Activated CD4-positive, alpha-beta T cell treated with anti-CD3 and anti-CD28 coated beads, Interleukin-2, amount 50 U/mL, for 4 hours (primary cell): ENCODE results near the gene SEC11A.

ENCODE experiments used
- DNase-seq, 2 experiments: peaks; one replicate each; pipeline ENCODE4 v3.0.0-alpha.2; 2020

SEC11A gene

DNA sequence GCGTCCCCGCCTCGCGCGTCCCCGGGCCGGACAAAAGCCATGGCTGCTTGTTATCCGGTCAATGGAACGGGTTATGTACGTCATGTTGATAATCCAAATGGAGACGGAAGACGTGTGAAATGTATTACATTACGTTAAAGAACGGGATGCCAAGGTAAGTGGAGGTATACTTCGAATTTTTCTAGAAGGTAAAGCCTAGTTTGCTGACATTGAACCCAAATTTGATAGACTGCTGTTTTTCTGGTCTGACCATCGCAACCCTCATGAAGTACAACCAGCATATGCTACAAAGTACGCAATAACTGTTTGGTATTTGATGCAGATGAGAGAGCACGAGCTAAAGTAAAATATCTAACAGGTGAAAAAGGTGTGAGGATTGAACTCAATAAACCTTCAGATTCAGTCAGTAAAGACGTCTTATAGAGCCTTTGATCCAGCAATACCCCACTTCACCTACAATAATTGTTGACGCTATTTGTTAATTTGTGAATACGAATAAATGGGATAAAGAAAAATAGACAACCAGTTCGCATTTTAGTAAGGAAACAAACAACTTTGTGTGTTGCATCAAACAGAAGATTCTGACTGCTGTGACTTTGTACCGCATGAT is 81.6 kb downstream of the SEC11A start:
- no peak for DNase-seq

DNA sequence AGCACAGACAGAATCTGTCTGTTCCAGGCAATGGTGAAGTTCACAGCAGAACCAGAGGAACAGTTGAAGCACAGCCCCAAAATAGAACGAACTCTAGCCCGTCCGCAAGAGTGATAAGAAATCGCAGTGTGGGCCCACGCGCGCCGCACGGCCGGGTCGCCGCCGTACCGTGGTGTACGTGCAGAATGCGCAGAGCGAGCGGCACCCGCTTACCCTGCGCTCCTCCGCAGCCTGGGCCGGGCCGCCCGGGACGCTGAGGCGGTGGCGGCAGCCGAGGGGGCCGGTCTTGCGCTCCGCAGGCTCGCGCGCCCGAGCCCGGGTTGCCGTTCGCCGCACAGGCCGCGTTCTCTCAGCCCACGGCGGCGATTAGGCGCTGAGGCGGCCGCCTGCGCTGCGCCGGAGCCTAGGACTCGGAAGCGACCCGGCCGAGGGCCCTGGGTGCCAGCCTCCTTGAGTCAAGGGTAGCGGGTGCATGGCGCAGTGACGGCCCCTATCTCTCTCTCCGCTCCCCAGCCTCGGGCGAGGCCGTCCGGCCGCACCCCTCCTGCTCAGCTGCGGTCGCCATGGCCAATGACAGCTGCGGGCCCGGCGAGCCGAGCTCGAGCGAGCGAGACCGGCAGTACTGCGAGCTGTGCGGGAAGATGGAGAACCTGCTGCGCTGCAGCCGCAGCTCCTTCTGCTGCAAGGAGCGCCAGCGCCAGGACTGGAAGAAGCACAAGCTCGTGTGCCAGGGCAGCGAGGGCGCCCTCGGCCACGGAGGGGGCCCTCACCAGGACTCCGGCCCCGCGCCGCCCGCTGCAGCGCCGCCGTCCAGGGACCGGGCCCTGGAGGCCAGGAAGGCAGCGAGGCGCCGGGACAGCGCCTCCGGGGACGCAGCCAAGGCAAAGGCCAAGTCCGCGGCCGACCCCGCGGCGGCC is 82.4 kb downstream of the SEC11A start:
- DNase-seq = peak; percentile 63 to 67

DNA sequence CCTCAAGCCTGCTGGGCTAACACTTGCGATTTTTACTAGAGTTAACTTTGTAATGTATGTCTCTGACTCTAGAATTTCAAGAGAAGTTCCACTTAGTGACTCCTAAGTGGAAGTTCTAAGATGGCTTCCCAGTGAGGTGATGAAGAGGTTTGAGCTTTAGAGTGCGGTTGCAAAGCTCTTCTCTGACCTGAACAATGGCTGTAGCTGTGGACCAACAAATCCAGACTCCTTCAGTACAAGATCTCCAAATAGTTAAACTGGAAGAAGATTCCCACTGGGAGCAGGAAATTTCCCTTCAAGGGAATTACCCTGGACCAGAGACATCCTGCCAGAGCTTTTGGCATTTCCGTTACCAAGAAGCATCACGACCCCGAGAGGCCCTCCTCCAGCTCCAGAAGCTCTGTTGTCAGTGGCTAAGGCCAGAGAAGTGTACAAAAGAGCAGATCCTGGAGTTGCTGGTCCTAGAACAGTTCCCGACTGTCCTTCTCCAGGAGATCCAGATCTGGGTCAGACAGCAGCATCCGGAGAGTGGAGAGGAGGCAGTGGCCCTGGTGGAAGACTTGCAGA is 84.2 kb downstream of the SEC11A start:
- no peak for DNase-seq

DNA sequence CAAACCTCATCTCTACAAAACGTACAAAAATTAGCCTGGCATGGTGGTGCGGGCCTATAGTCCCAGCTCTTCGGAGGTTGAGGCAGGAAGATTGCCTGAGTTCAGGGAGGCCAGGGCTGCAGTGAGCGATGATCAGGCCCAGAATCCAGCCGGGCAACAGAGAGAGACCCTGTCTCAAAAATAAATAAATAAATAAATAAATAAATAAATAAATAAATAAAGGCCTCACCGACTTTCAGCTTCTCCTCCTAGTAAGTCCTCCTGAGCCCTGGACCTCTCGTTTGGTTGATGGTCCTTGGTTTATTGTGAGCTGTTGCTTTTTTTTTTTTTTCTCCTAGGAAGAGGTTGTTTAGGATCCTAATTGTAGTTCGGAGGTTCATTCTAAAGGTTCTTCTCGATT is 86.9 kb downstream of the SEC11A start:
- DNase-seq = no peak

DNA sequence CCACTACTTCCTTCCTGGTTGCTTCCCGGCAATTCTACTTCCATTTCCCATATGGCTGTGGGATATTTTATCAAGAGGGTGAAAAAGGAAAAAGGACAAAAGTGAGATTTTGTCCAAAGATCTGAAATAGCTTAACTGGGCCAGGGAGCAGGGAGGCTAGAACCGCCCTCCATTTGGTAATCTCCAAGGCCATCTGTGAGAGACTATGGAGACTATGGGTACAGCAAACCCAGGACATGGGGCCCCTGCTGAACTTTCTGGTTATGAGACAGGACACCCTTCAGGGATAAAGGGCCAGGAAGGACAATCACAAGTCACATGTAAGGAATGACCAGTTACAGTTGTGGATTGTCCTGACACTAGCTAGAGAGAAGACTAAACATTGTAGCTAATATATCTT is 90.8 kb downstream of the SEC11A start:
- no peak for DNase-seq

DNA sequence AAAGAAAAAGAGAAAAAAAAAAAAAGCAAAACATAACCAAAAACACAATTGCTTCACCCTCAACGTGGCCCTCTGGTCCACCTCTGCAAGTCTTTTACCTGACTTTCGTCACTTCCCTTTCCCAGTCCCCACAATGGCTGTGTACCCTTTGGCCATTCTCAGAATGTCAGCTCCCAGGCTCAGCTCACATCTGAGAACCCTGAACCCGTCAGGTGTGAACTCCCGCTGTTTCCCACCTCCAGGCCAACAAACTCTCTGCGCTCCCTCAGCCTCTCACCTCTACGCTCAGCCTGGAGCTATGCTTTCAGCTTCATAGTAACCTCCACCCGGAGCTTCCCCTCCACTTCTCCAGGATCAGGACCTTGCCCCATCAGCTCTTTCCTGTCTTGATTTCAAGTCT is 91.6 kb downstream of the SEC11A start:
- no peak for DNase-seq

DNA sequence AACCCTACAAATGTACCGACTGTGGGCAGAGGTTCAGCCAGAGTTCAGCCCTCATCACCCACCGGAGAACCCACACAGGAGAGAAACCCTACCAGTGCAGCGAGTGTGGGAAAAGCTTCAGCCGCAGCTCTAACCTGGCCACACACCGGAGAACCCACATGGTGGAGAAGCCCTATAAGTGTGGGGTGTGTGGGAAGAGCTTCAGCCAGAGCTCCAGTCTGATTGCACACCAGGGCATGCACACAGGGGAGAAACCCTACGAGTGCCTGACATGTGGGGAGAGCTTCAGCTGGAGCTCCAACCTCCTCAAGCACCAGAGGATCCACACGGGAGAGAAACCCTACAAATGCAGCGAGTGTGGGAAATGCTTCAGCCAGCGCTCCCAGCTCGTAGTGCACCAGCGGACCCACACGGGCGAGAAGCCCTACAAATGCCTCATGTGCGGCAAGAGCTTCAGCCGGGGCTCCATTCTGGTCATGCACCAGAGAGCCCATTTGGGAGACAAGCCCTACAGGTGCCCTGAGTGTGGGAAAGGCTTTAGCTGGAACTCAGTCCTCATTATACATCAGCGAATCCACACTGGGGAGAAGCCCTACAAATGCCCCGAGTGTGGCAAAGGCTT is 94.5 kb downstream of the SEC11A start:
- no peak for DNase-seq

DNA sequence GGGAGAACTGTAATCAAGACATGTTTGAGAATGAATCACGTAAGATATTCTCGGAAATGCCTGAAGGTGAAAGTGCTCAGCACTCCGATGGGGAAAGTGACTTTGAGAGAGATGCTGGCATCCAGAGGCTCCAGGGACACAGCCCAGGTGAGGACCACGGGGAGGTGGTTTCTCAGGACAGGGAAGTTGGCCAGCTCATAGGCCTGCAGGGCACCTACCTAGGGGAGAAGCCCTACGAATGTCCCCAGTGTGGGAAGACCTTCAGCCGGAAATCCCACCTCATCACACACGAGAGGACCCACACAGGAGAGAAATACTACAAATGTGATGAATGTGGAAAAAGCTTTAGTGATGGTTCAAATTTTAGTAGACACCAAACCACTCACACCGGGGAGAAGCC is 95.3 kb downstream of the SEC11A start:
- DNase-seq = no peak
